Fibroblast of mammary gland (primary cell): ENCODE data around the gene OTOP2.

Experiments used
- DNase-seq: peaks from one replicate; pipeline ENCODE4 v3.0.0-alpha.2; 2010; ENCODE audit warnings: low read depth
- H3K4me3 ChIP-seq: 2 replicates; pipeline ENCODE4 v1.5.1; 2011; ENCODE audit warnings: low read depth, mild to moderate bottlenecking, low read length, moderate library complexity; ENCODE audit not compliant: control insufficient read depth
- CTCF ChIP-seq: conservative IDR thresholded peaks from 2 replicates; pipeline ENCODE4 v1.5.1; 2011; ENCODE audit warnings: low read depth, low read length, inconsistent platforms; ENCODE audit not compliant: control insufficient read depth, insufficient read depth

Gene OTOP2

GRCh38 chr17:74925242-74925641 lies 1.2 kb downstream of the OTOP2 start:
- no peak for DNase-seq
- H3K4me3 ChIP-seq: no peak overlapping the region
- TF ChIP-seq CTCF: no peak

- H3K4me3 ChIP-seq: no peak overlapping the region
- no peak for TF ChIP-seq CTCF
- no peak for DNase-seq
Measured at GRCh38 chr17:74928786-74929185, 4.7 kb downstream of the OTOP2 start.

DNA sequence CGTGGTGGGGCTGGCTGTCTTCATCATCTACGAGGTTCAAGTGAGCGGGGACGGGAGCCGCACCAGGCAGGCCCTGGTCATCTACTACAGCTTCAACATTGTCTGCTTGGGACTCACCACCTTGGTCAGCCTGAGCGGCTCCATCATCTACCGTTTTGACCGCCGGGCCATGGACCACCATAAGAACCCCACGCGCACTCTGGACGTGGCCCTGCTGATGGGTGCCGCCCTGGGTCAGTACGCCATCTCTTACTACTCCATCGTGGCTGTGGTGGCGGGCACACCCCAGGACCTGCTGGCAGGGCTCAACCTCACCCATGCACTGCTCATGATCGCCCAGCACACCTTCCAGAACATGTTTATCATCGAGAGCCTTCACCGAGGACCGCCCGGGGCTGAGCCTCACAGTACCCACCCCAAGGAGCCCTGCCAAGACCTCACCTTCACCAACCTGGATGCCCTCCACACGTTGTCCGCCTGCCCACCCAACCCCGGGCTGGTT lies 6.5 kb downstream of the OTOP2 start:
- no peak for DNase-seq
- TF ChIP-seq CTCF: no peak
- no peak overlapping the region for H3K4me3 ChIP-seq

DNA sequence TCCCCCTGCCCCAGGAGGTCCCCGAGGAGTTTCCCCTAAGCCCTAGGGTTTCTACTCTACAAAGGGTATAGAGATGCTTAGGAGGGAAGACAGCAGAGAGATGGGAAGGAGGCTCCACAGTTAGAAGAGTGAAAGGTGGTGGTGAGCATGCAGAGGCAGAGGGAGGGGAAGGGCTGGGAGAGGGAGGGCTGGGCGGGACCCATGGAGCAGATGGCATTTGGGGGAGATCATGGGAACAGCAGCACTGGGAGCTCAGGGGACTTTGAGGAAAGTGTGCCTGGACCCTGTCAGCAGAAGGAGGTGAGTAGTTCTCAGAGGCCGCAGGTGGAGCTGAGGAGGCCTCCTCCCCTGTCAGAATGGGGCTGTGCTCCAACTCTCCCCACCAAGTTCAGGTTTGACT lies 11.0 kb downstream of the OTOP2 start:
- no peak for TF ChIP-seq CTCF
- DNase-seq: no peak
- H3K4me3 ChIP-seq: no peak overlapping the region

- DNase-seq: no peak
- no peak for TF ChIP-seq CTCF
- H3K4me3 ChIP-seq: no peak within 1 kb of the TSS
Measured at GRCh38 chr17:74935585-74936469, 11.8 kb downstream of the OTOP2 start, which contains the start of gene OTOP3. OTOP3 (plus strand) TSS chr17:74935898; CDS start chr17:74935922, 24 bp downstream.

DNA sequence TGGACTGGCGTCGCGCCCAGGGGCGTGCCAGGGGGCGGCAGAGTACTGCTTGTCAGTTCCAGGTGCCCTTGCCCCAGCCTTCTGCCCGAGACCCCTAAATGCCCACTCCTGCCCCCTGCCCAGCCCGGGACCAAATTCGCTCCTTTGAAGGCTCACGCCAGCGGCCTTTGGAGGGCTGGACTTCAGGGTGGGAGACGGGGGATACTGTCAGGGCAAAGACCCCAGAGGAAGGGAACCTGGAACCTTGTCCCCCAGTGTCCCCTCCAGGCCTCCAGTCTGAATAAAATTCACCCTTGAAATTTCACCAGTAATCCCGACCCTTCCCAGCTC lies 12.4 kb downstream of the OTOP2 start:
- no peak for TF ChIP-seq CTCF
- no peak overlapping the region for H3K4me3 ChIP-seq

More for the DNA sequence above, 12.4 kb downstream of the OTOP2 start:
- no peak for DNase-seq
